ENCODE data around the gene TADA2A.
"Not testable (repeated sequence)": the region's sequence is repeated elsewhere in the genome, so short reads cannot be mapped to it uniquely, and the experiment has no call there.

The TADA2A gene

DNA sequence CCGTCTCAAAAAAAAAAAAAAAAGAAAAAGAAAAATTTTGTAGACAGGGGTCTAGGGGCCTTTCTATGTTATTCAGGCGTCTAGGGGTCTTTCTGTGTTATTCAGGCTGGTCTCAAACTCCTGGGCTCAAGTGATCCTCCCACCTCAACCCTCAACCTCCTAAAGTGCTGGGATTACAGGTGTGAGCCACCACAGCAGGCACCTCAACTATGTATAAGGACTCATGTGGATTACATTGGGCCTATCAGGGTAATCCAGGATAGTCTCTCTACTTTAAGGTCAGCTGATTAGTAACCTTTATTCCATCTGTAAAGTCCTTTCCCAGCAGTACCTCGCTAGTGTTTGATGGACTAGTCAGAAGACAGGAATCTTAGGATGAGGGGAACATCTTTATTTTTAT is 22.4 kb downstream of the TADA2A start:
- Mint-ChIP-seq H3K4me3 (no peak overlapping the region), H3K27ac (no peak overlapping the region), H3K4me1 (peaks cover 4% of the 10 kb centered on the region), H3K9me3 (no peaks in the 10 kb centered on the region), H3K27me3 (no peaks in the 10 kb centered on the region), H3K36me3 (peaks cover 29% of the 10 kb centered on the region)
- ATAC-seq, result no peak

DNA sequence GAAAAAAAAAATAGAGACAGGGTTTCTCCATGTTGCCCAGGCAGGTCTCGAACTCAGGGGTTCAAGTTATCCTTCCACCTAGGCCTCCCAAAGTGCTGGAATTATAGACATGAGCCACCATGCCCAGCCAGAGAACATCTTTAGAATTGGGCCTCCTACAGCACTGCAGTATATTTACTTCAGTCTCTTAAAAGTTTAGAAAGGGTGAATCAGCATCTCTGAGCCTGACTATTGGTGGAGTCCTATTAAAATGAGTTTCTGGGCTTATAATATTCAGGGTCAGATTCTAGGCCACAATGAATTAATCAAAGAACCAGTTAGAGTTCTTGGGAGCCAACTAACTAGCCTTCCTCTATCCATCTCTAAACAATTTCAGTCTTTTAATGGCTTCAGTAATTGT is 22.8 kb downstream of the TADA2A start:
- ATAC-seq, result no peak
- peaks cover 4% of the 10 kb centered on the region for H3K4me1 Mint-ChIP-seq
- H3K4me3 Mint-ChIP-seq, result no peak overlapping the region
- no peaks in the 10 kb centered on the region for H3K9me3 Mint-ChIP-seq
- H3K27me3 Mint-ChIP-seq, result no peaks in the 10 kb centered on the region
- H3K27ac Mint-ChIP-seq, result no peak overlapping the region
- peaks cover 32% of the 10 kb centered on the region for H3K36me3 Mint-ChIP-seq

DNA sequence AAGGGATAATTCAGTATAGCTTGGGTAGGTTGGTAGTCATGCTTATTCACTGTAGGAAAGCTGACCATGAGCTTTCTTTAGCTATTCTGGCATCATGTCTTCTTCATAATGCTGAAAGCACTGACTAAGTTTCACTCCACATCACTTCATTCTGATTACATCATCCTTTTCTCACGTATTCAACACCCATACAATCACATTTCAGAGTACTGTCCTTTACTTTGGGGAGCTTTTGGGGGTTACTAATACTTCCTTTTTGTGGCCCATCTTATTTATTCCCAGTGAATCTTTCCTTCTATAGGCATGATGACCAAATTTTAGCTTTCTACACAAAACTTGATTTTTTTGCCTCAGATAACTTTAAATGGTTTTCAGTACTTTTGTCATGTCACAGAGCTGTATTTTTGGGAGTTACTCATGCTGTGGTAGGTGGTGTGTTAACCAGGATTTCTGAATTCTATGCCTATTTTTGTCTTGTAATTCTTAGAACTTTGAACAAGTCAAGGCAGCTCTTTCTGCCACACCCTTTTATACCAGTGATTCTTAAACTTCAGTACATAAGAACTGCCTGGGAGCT is 23.5 kb downstream of the TADA2A start:
- no peaks in the 10 kb centered on the region for H3K27me3 Mint-ChIP-seq
- no peak overlapping the region for H3K27ac Mint-ChIP-seq
- no peaks in the 10 kb centered on the region for H3K9me3 Mint-ChIP-seq
- H3K4me3 Mint-ChIP-seq, result no peak overlapping the region
- peaks cover 25% of the 10 kb centered on the region for H3K36me3 Mint-ChIP-seq
- ATAC-seq, result no peak
- H3K4me1 Mint-ChIP-seq, result peaks cover 4% of the 10 kb centered on the region

DNA sequence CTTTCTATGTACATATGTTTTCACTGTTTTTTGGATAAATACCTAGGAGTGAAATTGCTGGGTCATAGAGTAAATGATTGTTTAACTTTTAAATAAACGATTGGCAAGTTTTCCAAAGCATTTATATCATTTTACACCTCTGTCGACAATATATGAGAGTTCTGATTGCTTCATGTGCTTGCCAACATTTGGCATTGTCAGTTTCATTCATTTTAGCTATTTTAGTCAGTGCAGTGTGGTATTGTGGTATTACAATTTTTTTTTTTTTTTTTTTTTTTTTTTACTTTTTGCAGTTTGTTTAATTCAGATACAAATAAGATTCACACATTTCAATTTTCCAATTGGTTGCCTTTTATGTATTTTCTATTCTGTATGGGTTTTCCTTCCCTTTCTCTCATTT is 26.0 kb downstream of the TADA2A start:
- no peak for ATAC-seq
- Mint-ChIP-seq H3K4me1 (peaks cover 4% of the 10 kb centered on the region), H3K36me3 (peaks cover 27% of the 10 kb centered on the region), H3K4me3 (no peak overlapping the region), H3K27ac (no peak overlapping the region), H3K9me3 (no peaks in the 10 kb centered on the region), H3K27me3 (no peaks in the 10 kb centered on the region)

DNA sequence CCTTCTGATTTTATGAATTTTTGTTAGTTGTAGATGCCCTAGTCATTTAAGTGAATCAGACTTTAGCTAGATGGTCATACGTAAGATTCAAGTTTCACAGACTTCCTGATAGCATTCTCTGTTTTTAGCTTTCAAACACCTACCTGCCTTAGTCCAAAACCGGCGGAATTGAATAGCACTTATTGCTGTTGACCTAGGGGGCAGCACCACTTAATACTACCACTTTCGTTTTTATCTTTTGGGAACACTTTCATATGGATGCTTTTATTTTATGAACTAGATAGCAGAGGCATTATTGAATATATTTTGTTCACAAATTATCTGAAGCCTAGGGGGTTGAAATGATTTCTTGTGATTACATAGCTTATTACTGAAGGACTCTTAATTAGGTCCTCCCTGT is 31.5 kb downstream of the TADA2A start:
- ATAC-seq, result no peak
- H3K36me3 Mint-ChIP-seq, result peaks cover 41% of the 10 kb centered on the region
- H3K27ac Mint-ChIP-seq, result no peak overlapping the region
- no peaks in the 10 kb centered on the region for H3K9me3 Mint-ChIP-seq
- H3K4me3 Mint-ChIP-seq, result no peak overlapping the region
- no peaks in the 10 kb centered on the region for H3K27me3 Mint-ChIP-seq
- peaks cover 6% of the 10 kb centered on the region for H3K4me1 Mint-ChIP-seq

DNA sequence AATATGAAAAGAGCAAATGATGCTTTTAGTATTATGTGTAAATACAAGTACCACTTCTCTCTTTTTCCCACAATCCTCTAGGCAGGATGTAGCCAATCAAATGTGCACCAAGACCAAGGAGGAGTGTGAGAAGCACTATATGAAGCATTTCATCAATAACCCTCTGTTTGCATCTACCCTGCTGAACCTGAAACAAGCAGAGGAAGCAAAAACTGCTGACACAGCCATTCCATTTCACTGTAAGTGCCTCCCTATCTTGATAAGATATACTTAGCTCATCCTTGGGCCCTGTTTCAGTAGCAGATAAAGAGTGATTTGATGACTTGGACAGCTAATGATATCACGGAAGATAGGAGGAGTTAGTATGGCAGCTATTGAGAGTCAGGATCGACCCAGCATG is 33.7 kb downstream of the TADA2A start:
- Mint-ChIP-seq H3K4me3 (no peak overlapping the region), H3K27ac (no peak overlapping the region), H3K27me3 (no peaks in the 10 kb centered on the region), H3K9me3 (no peaks in the 10 kb centered on the region), H3K4me1 (peaks cover 6% of the 10 kb centered on the region), H3K36me3 (peaks cover 52% of the 10 kb centered on the region)
- no peak for ATAC-seq

DNA sequence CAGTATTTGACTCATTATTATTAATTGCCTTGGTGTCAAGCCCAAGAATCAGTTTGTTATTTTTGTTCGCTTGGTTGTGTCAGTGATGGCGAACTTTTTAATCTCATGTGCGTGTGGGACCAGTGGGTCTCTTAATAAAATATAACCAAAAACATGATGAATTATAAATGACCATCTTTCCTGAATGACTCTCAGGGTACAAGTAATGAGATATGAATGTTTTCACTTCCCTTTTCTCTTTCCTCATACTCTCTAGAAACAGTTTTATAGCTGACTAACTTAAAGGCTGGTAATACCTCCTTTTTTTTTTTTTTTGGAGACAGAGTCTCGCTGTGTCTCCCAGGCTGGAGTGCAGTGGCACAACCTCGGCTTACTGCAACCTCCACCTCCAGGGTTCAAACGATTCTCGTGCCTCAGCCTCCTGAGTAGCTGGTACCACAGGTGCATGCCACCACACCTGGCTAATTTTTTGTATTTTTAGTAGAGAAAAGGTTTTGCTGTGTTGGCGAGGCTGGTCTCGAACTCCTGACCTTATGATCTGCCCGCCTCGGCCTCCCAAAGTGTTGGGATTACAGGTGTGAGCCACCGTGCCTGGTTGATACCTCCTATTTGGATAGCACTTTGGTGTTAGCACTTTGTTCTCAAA is 34.8 kb downstream of the TADA2A start:
- peak; percentile 71 for ATAC-seq
- not testable (repeated sequence) for H3K27ac Mint-ChIP-seq, H3K27me3 Mint-ChIP-seq, H3K4me1 Mint-ChIP-seq, H3K4me3 Mint-ChIP-seq, H3K9me3 Mint-ChIP-seq
- peaks cover 53% of the 10 kb centered on the region for H3K36me3 Mint-ChIP-seq

DNA sequence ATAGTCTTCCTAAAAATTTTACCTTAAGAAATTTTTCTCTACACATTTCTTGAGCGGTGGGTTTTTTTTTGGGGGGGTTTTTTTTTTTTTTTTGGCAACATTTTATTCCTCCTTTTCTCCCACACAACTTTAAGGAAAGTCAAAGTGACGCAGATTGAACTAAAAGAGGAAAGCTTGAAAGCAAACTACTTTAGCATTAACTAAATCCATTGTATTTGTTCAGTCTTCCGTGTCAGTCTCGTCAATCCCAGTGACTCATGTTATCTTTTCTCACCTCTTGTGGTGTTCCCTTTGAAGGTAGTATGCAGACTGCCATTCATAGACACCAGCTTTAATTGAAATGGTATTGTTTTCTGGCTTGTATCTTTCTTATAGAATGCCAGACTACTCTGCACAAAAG is 39.3 kb downstream of the TADA2A start:
- no peaks in the 10 kb centered on the region for H3K27me3 Mint-ChIP-seq
- H3K27ac Mint-ChIP-seq, result no peak overlapping the region
- peaks cover 62% of the 10 kb centered on the region for H3K36me3 Mint-ChIP-seq
- H3K4me3 Mint-ChIP-seq, result no peak overlapping the region
- peaks cover 6% of the 10 kb centered on the region for H3K4me1 Mint-ChIP-seq
- ATAC-seq, result no peak
- no peaks in the 10 kb centered on the region for H3K9me3 Mint-ChIP-seq

DNA sequence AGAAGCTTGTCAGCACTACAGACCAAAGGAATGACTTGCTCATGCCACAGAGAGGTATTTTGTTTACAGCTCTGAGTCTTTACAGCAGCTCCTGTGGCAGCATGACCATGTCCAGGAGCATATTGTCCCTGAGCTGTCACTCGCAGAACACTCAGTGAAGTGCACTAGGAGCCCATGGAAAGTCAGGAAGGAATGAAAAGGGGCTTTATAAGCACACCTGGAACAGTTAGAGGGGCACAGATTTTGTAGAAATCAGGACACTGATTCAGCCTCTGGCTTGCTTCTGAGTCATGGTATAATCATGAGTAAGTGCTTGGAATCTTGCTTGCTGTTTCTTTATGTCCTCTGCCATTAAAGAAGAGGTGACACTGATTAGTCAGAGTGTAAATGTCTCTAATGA is 41.0 kb downstream of the TADA2A start:
- no peak for ATAC-seq
- H3K4me3 Mint-ChIP-seq, result no peak overlapping the region
- no peaks in the 10 kb centered on the region for H3K9me3 Mint-ChIP-seq
- H3K36me3 Mint-ChIP-seq, result peaks cover 59% of the 10 kb centered on the region
- no peak overlapping the region for H3K27ac Mint-ChIP-seq
- no peaks in the 10 kb centered on the region for H3K27me3 Mint-ChIP-seq
- H3K4me1 Mint-ChIP-seq, result no peaks in the 10 kb centered on the region

DNA sequence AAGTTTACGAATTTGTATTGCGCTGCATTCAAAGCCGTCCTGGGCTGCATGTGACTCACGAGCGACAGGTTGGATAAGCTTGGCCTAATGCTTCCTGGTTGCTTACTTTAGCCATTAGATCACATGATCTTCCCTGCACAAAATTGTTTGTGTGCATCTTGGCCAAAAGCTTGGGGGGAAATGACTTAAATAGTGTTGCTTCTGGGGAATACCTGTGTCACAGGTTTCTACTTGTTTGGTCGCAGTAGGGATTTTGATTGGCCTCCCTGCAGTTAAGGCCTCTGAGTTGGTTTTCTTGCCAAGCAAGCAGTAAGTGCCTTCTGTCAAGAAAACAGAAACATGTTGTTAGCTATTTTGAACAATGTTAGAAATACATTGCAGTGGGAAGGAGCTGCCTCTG is 43.4 kb downstream of the TADA2A start:
- no peaks in the 10 kb centered on the region for H3K9me3 Mint-ChIP-seq
- H3K36me3 Mint-ChIP-seq, result peaks cover 51% of the 10 kb centered on the region
- no peak overlapping the region for H3K27ac Mint-ChIP-seq
- no peak overlapping the region for H3K4me3 Mint-ChIP-seq
- ATAC-seq, result no peak
- no peaks in the 10 kb centered on the region for H3K27me3 Mint-ChIP-seq
- H3K4me1 Mint-ChIP-seq, result no peaks in the 10 kb centered on the region

DNA sequence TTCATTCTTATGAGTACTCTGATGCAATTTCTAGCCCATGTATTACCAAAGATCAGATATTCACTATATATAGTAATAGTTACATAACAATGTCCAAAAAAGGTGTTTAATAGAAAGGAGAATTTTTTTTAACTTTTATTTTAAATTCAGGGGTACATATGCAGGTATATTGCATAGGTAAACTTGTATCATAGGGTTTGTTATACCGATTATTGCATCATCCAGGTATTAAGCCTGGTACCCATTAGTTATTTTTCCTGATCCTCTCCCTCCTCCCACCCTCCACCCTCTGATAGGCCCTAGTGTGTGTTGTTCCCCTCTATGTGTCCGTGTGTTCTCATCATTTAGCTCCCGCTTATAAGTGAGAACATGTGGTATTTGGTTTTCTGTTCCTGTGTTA is 51.1 kb downstream of the TADA2A start:
- H3K9me3 Mint-ChIP-seq, H3K27ac Mint-ChIP-seq, H3K4me3 Mint-ChIP-seq, ATAC-seq, H3K4me1 Mint-ChIP-seq, H3K27me3 Mint-ChIP-seq: not testable (repeated sequence)
- H3K36me3 Mint-ChIP-seq, result peaks cover 25% of the 10 kb centered on the region

DNA sequence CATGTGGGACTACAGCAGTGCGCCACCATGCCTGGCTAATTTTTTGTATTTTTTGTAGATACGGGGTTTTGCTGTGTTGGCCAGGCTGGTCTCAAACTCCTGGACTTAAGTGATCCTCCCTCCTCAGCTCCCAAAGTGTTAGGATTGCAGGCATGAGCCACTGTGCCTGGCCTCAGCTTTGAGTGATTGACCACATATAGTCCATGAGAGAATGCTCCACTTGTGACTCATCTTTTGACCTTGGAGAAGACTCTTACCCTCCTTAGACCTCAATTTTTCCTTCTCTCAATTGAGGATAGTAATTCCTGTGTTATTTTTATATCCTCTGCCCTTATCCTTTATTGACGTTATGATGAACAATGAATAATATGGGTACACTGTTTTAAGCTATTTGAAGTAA is 52.1 kb downstream of the TADA2A start:
- Mint-ChIP-seq H3K4me1 (no peaks in the 10 kb centered on the region), H3K27ac (no peak overlapping the region), H3K27me3 (no peaks in the 10 kb centered on the region), H3K36me3 (peaks cover 20% of the 10 kb centered on the region), H3K4me3 (no peak overlapping the region), H3K9me3 (no peaks in the 10 kb centered on the region)
- ATAC-seq, result no peak

DNA sequence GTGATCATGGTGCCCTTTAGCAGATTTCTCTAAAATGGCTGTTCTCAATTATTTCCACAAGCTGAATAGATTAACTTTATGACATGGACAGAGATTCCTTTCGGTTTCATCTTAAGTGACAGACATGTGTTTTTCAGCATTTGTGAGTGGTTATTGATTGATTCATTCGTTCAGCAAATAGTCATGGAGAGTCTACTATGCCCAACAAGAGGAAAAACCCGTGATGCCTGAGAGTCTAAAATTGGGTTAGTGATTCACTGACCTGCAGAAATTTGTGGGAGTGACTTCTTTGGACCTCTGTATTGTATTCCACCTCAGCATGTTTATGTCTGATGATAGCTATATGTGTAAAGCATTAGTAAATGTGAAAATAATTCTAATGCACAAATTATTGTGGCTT is 55.0 kb downstream of the TADA2A start:
- Mint-ChIP-seq H3K4me1 (no peaks in the 10 kb centered on the region), H3K4me3 (no peak overlapping the region), H3K36me3 (peaks cover 42% of the 10 kb centered on the region), H3K27ac (no peak overlapping the region), H3K27me3 (no peaks in the 10 kb centered on the region), H3K9me3 (no peaks in the 10 kb centered on the region)
- ATAC-seq, result no peak

DNA sequence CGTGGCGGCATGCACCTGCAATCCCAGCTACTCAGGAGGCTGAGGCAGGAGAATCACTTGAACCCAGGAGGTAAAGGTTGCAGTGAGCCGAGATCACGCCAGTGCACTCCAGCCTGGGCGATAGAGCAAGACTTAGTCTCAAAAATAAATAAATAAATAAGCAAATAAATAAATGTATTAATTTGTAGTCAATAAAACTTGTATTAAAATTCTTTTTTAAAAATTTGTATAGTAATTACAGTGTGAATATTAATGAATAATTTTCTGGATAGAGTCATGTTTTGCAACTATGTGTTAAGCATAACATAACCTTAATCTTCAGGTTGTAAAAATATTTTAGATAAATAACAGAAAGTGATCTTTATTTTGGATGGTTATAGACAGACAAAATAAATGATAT is 55.8 kb downstream of the TADA2A start:
- Mint-ChIP-seq H3K9me3 (no peaks in the 10 kb centered on the region), H3K4me3 (no peak overlapping the region), H3K27me3 (no peaks in the 10 kb centered on the region), H3K36me3 (peaks cover 42% of the 10 kb centered on the region), H3K27ac (no peak overlapping the region), H3K4me1 (no peaks in the 10 kb centered on the region)
- no peak for ATAC-seq

DNA sequence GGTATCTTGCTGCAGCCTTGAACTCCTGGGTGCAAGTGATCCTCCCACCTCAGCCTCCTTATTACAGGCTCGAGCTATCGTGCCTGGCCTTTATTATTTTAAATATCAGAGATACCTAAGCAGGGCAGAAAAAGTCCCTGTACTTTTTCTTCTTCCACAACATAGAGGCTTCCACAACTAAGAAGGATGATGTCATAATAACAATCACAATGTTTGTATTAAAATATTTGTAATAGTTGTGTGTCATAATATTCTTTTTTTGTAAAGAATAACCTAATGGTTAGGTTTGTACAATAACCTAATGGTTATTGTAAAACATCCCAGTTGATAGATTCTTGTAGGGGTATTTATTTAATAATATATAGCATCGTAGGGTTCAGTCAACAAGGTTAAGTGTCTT is 56.4 kb downstream of the TADA2A start:
- ATAC-seq, result no peak
- Mint-ChIP-seq H3K4me1 (no peaks in the 10 kb centered on the region), H3K4me3 (no peak overlapping the region), H3K27me3 (no peaks in the 10 kb centered on the region), H3K9me3 (no peaks in the 10 kb centered on the region), H3K36me3 (peaks cover 44% of the 10 kb centered on the region), H3K27ac (no peak overlapping the region)

DNA sequence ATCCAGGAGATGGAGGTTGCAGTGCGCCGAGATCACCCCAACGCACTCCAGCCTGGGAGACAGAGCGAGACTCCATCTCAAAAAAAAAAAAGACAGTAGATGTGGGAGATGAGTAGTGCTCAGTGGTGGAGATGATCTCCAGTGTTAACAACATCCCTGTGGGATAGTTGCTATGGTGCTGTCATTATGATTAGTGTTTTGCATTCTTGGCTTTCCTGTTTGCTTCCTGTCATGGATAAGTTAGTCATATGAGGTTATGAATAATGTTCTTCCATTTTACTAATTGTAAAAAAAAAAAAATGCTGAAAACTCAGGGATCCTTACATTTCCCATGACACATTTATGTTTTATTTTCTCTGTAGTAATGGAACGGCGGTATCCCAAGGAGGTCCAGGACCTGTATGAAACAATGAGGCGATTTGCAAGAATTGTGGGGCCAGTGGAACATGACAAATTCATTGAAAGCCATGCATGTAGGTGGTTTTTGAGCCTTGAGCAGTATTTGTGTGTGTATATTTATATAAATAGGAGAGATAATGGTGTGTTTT is 58.5 kb downstream of the TADA2A start:
- no peak overlapping the region for H3K27ac Mint-ChIP-seq
- H3K4me1 Mint-ChIP-seq, result no peaks in the 10 kb centered on the region
- no peak overlapping the region for H3K4me3 Mint-ChIP-seq
- H3K9me3 Mint-ChIP-seq, result no peaks in the 10 kb centered on the region
- H3K36me3 Mint-ChIP-seq, result peaks cover 38% of the 10 kb centered on the region
- no peaks in the 10 kb centered on the region for H3K27me3 Mint-ChIP-seq
- ATAC-seq, result no peak

Measured in stimulated activated memory B cell treated with anti-CD40 and anti-IgM and Interleukin-4, amounts not matched to agents 10 μg/mL and 1 μg/mL and 100 μg/mL, for 72 hours (primary cell).